B cell (primary cell): ENCODE data around the gene NUAK2. TPM values are rescaled to one million over a fixed set of nuclear protein-coding genes. Genes with fewer than 3 reads are reported as not detected.

Experiments
- ATAC-seq: fragments of 200-7000 bp; cut with Tn5 transposase; one replicate; pipeline ENCODE4 v1.10.0; 2021; ENCODE audit warnings: low read depth, mild to moderate bottlenecking, moderate number of reproducible peaks, moderate library complexity
- CTCF ChIA-PET: fragments of 350-600 bp; sonication (Branson Sonifier 250); formaldehyde crosslinking; loops from one replicate; lab custom pipeline; 2021; ENCODE audit warnings: antibody characterized with exemption, inconsistent platforms; lab: Charles Lee
- POLR2A ChIA-PET: fragments of 350-600 bp; sonication (Branson Sonifier 250); formaldehyde crosslinking; loops from one replicate; lab custom pipeline; 2021; ENCODE audit warnings: antibody characterized with exemption; lab: Charles Lee
- DNase-seq: peaks from one replicate; pipeline ENCODE4 v3.0.0; 2013
- H2AFZ ChIP-seq: 2 replicates; pipeline ENCODE4 v1.6.1; 2012; ENCODE audit warnings: mild to moderate bottlenecking, low read depth, low read length; ENCODE audit not compliant: insufficient read depth, poor library complexity, severe bottlenecking
- H3K27ac ChIP-seq, 2 donors: 1 replicate in 1 of 2; 2 replicates in 1 of 2; pipeline ENCODE4 v1.5.1; 2012 to 2013; ENCODE audit warnings: low read length in 2 of 2, mild to moderate bottlenecking in 2 of 2, moderate library complexity in 1 of 2
- H3K27me3 ChIP-seq, 4 experiments: fragments of 200-600 bp in 1 of 4; sonication (generic) in 1 of 4; replicated peaks in 1 of 4; 1 replicate in 2 of 4; 2 replicates in 2 of 4; pipeline versions ENCODE4 v1.6.1 to v1.7.0; 2013 to 2016; ENCODE audit warnings: low read length in 3 of 4, mild to moderate bottlenecking in 2 of 4, mixed read lengths in 1 of 4, moderate library complexity in 1 of 4; ENCODE audit not compliant: insufficient read depth in 4 of 4, control insufficient read depth in 3 of 4; ENCODE audit errors: control extremely low read depth in 1 of 4
- H3K36me3 ChIP-seq, 2 experiments: replicated peaks in 1 of 2; 1 replicate in 1 of 2; 2 replicates in 1 of 2; pipeline versions ENCODE4 v1.6.1 to v1.7.1; 2013; ENCODE audit warnings: low read length in 1 of 2; ENCODE audit not compliant: insufficient read depth in 2 of 2, control insufficient read depth in 1 of 2; ENCODE audit errors: control extremely low read depth in 1 of 2, extremely low read depth in 1 of 2
- H3K4me1 ChIP-seq, 2 donors: fragments of 200-600 bp in 1 of 2; sonication (generic) in 1 of 2; 1 replicate in 1 of 2; 2 replicates in 1 of 2; pipeline versions ENCODE4 v1.5.1 to v1.6.1; 2013 to 2017; ENCODE audit warnings: low read length in 2 of 2; ENCODE audit not compliant: control insufficient read depth in 2 of 2, insufficient read depth in 2 of 2
- H3K4me2 ChIP-seq: replicated peaks from 2 replicates; pipeline ENCODE3; 2012; ENCODE audit warnings: mild to moderate bottlenecking, low read depth, low read length; ENCODE audit not compliant: poor library complexity, severe bottlenecking
- H3K4me3 ChIP-seq, 5 experiments: fragments of 200-600 bp in 1 of 5; sonication (generic) in 1 of 5; 1 replicate in 3 of 5; 2 replicates in 2 of 5; pipeline versions ENCODE4 v1.5.1 to v1.7.0; 2011 to 2016; ENCODE audit warnings: low read length in 4 of 5, mild to moderate bottlenecking in 4 of 5, low read depth in 2 of 5, control low read depth in 1 of 5, moderate library complexity in 1 of 5; ENCODE audit not compliant: insufficient read depth in 1 of 5; ENCODE audit errors: control extremely low read depth in 1 of 5, extremely low read depth in 1 of 5
- H3K79me2 ChIP-seq: fragments of 200-600 bp; sonication (generic); one replicate; pipeline ENCODE4 v1.6.0; 2016; ENCODE audit warnings: low read length; ENCODE audit not compliant: control insufficient read depth, insufficient read depth
- H3K9ac ChIP-seq: fragments of 200-600 bp; sonication (generic); 2 replicates; pipeline ENCODE4 v1.6.1; 2017; ENCODE audit warnings: mild to moderate bottlenecking, low read length, moderate library complexity
- H3K9me3 ChIP-seq, 3 donors: one replicate each; pipeline versions ENCODE4 v1.6.1 to v1.7.1; 2013; ENCODE audit warnings: low read length in 2 of 3; ENCODE audit not compliant: control insufficient read depth in 2 of 3, insufficient read depth in 1 of 3; ENCODE audit errors: control extremely low read depth in 1 of 3
- H4K20me1 ChIP-seq: 2 replicates; pipeline ENCODE4 v1.6.0; 2012; ENCODE audit warnings: mild to moderate bottlenecking, low read length; ENCODE audit not compliant: insufficient read depth, control insufficient read depth, poor library complexity, severe bottlenecking
- H3K27ac Mint-ChIP-seq: one replicate; pipeline ENCODE4 v1.8.0; 2021; ENCODE audit warnings: mixed read lengths
- H3K27me3 Mint-ChIP-seq: one replicate; pipeline ENCODE4 v1.8.0; 2021; ENCODE audit warnings: mixed read lengths
- H3K4me1 Mint-ChIP-seq: one replicate; pipeline ENCODE4 v1.8.0; 2021; ENCODE audit warnings: mixed read lengths
- H3K4me3 Mint-ChIP-seq: one replicate; pipeline ENCODE4 v1.8.0; 2021; ENCODE audit warnings: mixed read lengths
- H3K9me3 Mint-ChIP-seq: one replicate; pipeline ENCODE4 v1.8.0; 2022; ENCODE audit warnings: mixed read lengths; ENCODE audit not compliant: insufficient read depth
- CTCF ChIP-seq: fragments of 200-600 bp; IDR thresholded peaks from one replicate; pipeline ENCODE4 v1.8.0; 2022; ENCODE audit warnings: antibody characterized with exemption, mild to moderate bottlenecking
- EZH2 ChIP-seq: IDR thresholded peaks from 2 replicates; pipeline ENCODE4 v1.6.1; 2012; ENCODE audit warnings: borderline replicate concordance, low read depth, mild to moderate bottlenecking, moderate library complexity, low read length; ENCODE audit not compliant: insufficient read depth, poor library complexity, severe bottlenecking
- WGBS: methylation state at CpG from one replicate; pipeline ENCODE4 v1.1.5; 2013; ENCODE audit warnings: missing lambda C conversion rate; ENCODE audit not compliant: insufficient coverage; 5-methylcytosine and 5-hydroxymethylcytosine counted together
- intact Hi-C: fragments of 100-400 bp; cut with micrococcal nuclease; formaldehyde crosslinking; loops from one replicate; pipeline ENCODE4 v1.10.0; 2022
- polyA plus RNA-seq: library from polyadenylated mRNA; depleted of rRNA; stranded (reverse); fragments of >200 nt; gene quantifications from 2 replicates; pipeline ENCODE4 v1.2.3, GENCODE V29; 2012
- total RNA-seq, 2 donors: library from RNA; stranded (reverse); fragments of 120-200 nt in 1 of 2; gene quantifications; 1 replicate in 1 of 2; 2 replicates in 1 of 2; pipeline versions ENCODE4 v1.2.3 to v1.2.4, GENCODE V29; 2013 to 2022

Gene NUAK2
- total and polyA plus RNA-seq, 2 donors (not counting 1 experiment from before 2014, with no cell fraction given), result 37.9 to 102 TPM

GRCh38 chr1:205306929-205307566 is 14.5 kb downstream of the NUAK2 start:
- Mint-ChIP-seq H3K27me3 (no peaks in the 10 kb centered on the region), H3K4me1 (peaks cover 59% of the 10 kb centered on the region), H3K4me3 (no peak overlapping the region), H3K9me3 (no peaks in the 10 kb centered on the region), H3K27ac (peak overlapping the region; percentile 56)
- peaks cover 87% of the 10 kb centered on the region for H3K79me2 ChIP-seq
- H4K20me1 ChIP-seq, result peaks cover 95% of the 10 kb centered on the region
- ChIA-PET CTCF (interaction anchor here (0.9 to 56.6 kb wide), 4 partner anchors 18 to 51 kb away, joined by 3 to 2421 read pairs (median 107); partner anchors contain the start of gene NUAK2), POLR2A (interaction anchor here (2.0 kb wide), 1 partner anchor 19 kb away, joined by 6 read pairs; no protein-coding TSS in a partner anchor)
- no peaks in the 10 kb centered on the region for H3K9me3 ChIP-seq
- peak overlapping the region in 1 of 2 donors; percentile 17 for H3K27ac ChIP-seq
- no peak for DNase-seq
- no peak for TF ChIP-seq EZH2
- TF ChIP-seq CTCF, result no peak
- peaks cover 6 to 97% of the 10 kb centered on the region in 2 experiments for H3K36me3 ChIP-seq
- intact Hi-C loops, result no loop called here
- no peak overlapping the region for H2AFZ ChIP-seq
- H3K9ac ChIP-seq, result no peak overlapping the region
- WGBS, result 95% methylated on average over 3 of the region's 7 CpGs
- ATAC-seq, result no peak
- no peak overlapping the region for H3K4me2 ChIP-seq
- no peaks in the 10 kb centered on the region for H3K27me3 ChIP-seq
- no peak overlapping the region for H3K4me3 ChIP-seq
- peaks cover 30 to 37% of the 10 kb centered on the region in 2 donors for H3K4me1 ChIP-seq

- peak overlapping the region; percentile 42 for H3K27ac Mint-ChIP-seq
- no peaks in the 10 kb centered on the region for H3K27me3 Mint-ChIP-seq
- peaks cover 26 to 37% of the 10 kb centered on the region in 2 donors for H3K4me1 ChIP-seq
- intact Hi-C loops, result no loop called here
- POLR2A ChIA-PET, result interaction anchor here (1.6 kb wide), 1 partner anchor 30 kb away, joined by 5 read pairs; no protein-coding TSS in a partner anchor
- H3K9me3 Mint-ChIP-seq, result no peaks in the 10 kb centered on the region
- no peak for ATAC-seq
- H3K9me3 ChIP-seq, result no peaks in the 10 kb centered on the region
- H3K4me3 Mint-ChIP-seq, result no peak overlapping the region
- CTCF ChIA-PET, result interaction anchor here (15.9 to 56.6 kb wide), 2 partner anchors 21 to 29 kb away, joined by 210 to 2421 read pairs; partner anchors contain the start of gene NUAK2
- no peak overlapping the region for H3K4me2 ChIP-seq
- TF ChIP-seq CTCF, result no peak
- no peak for TF ChIP-seq EZH2
- H3K4me1 Mint-ChIP-seq, result peaks cover 56% of the 10 kb centered on the region
- peaks cover 87% of the 10 kb centered on the region for H4K20me1 ChIP-seq
- peak overlapping the region in 1 of 2 donors; percentile 55 for H3K27ac ChIP-seq
- no peak overlapping the region for H3K4me3 ChIP-seq
- H3K9ac ChIP-seq, result no peak overlapping the region
- no peak overlapping the region for H2AFZ ChIP-seq
- no peak for DNase-seq
- no CpG with 5 or more reads among the region's 1 CpG for WGBS
- peaks cover 4 to 81% of the 10 kb centered on the region in 2 experiments for H3K36me3 ChIP-seq
- no peaks in the 10 kb centered on the region for H3K27me3 ChIP-seq
- peaks cover 63% of the 10 kb centered on the region for H3K79me2 ChIP-seq
Measured at GRCh38 chr1:205304695-205305070, 16.9 kb downstream of the NUAK2 start.
